WTC11 (cell line): ENCODE measurements around the gene CDK5RAP2. TPM values are rescaled to one million over a fixed set of nuclear protein-coding genes. Genes with fewer than 3 reads are reported as not detected.

ENCODE experiments used
- ATAC-seq: fragments of 200-7000 bp; cut with Tn5 transposase; 2 replicates; pipeline ENCODE4 v1.10.0; 2021; ENCODE audit warnings: mild to moderate bottlenecking, moderate library complexity
- CTCF ChIA-PET: fragments of 300-600 bp; sonication (Branson Sonifier 250); formaldehyde crosslinking; loops from one replicate; lab custom pipeline; 2021; ENCODE audit warnings: antibody characterized with exemption; lab: Charles Lee
- POLR2A ChIA-PET: fragments of 350-600 bp; sonication (Branson Sonifier 250); formaldehyde crosslinking; loops from one replicate; lab custom pipeline; 2021; ENCODE audit warnings: antibody characterized with exemption; lab: Charles Lee
- DNase-seq: peaks from one replicate; pipeline ENCODE4 v3.0.0; 2021; ENCODE audit warnings: low spot score
- H3K27ac Mint-ChIP-seq: 2 replicates; pipeline ENCODE4 v1.8.0; 2021; ENCODE audit warnings: mixed read lengths
- H3K27me3 Mint-ChIP-seq: 2 replicates; pipeline ENCODE4 v1.8.0; 2021; ENCODE audit warnings: low read depth, mild to moderate bottlenecking, moderate library complexity, mixed read lengths
- H3K36me3 Mint-ChIP-seq: 2 replicates; pipeline ENCODE4 v1.8.0; 2021; ENCODE audit warnings: mixed read lengths
- H3K4me1 Mint-ChIP-seq: 2 replicates; pipeline ENCODE4 v1.8.0; 2022; ENCODE audit warnings: mixed read lengths
- H3K4me3 Mint-ChIP-seq: 2 replicates; pipeline ENCODE4 v1.8.0; 2021; ENCODE audit warnings: mild to moderate bottlenecking, moderate library complexity, mixed read lengths
- H3K9me3 Mint-ChIP-seq: 2 replicates; pipeline ENCODE4 v1.8.0; 2021; ENCODE audit warnings: mixed read lengths
- CDX4 ChIP-seq: fragments of 250-450 bp; sonication (Bioruptor Pico); IDR thresholded peaks from 2 replicates; pipeline ENCODE4 v1.9.0; 2021; ENCODE audit warnings: moderate library complexity, mild to moderate bottlenecking, inconsistent platforms, borderline replicate concordance
- CREB1 ChIP-seq: sonication (generic); formaldehyde crosslinking; IDR thresholded peaks from 2 replicates; pipeline ENCODE4 v1.8.0; 2023; ENCODE audit warnings: mild to moderate bottlenecking, missing genetic modification reagents
- CTCF ChIP-seq: fragments of 200-600 bp; IDR thresholded peaks from 2 replicates; pipeline ENCODE4 v1.8.0; 2022; ENCODE audit warnings: antibody characterized with exemption
- E2F1 ChIP-seq: sonication (generic); formaldehyde crosslinking; IDR thresholded peaks from 2 replicates; pipeline ENCODE4 v1.8.0; 2022; ENCODE audit warnings: mild to moderate bottlenecking, missing genetic modification reagents
- ELF4 ChIP-seq: sonication (generic); formaldehyde crosslinking; IDR thresholded peaks from 2 replicates; pipeline ENCODE4 v1.8.1; 2022; ENCODE audit warnings: low read depth, mild to moderate bottlenecking, moderate library complexity, missing genetic modification reagents
- ESRRA ChIP-seq: sonication (generic); formaldehyde crosslinking; IDR thresholded peaks from 2 replicates; pipeline ENCODE4 v1.8.1; 2022; ENCODE audit warnings: mild to moderate bottlenecking, missing genetic modification reagents, borderline replicate concordance
- ETV6 ChIP-seq: sonication (generic); formaldehyde crosslinking; IDR thresholded peaks from 2 replicates; pipeline ENCODE4 v1.8.1; 2022; ENCODE audit warnings: mild to moderate bottlenecking, missing genetic modification reagents
- FOXP1 ChIP-seq: sonication (generic); formaldehyde crosslinking; IDR thresholded peaks from 2 replicates; pipeline ENCODE4 v1.8.0; 2022; ENCODE audit warnings: missing genetic modification reagents, mild to moderate bottlenecking, moderate library complexity, borderline replicate concordance
- GABPB1 ChIP-seq: sonication (generic); formaldehyde crosslinking; IDR thresholded peaks from 2 replicates; pipeline ENCODE4 v1.8.1; 2023; ENCODE audit warnings: mild to moderate bottlenecking, missing genetic modification reagents
- HMGA2 ChIP-seq: fragments of 250-450 bp; sonication (Bioruptor Pico); IDR thresholded peaks from 2 replicates; pipeline ENCODE4 v1.4.0; 2021; ENCODE audit warnings: mild to moderate bottlenecking, moderate library complexity
- JUN ChIP-seq: sonication (generic); formaldehyde crosslinking; IDR thresholded peaks from 2 replicates; pipeline ENCODE4 v1.8.0; 2023; ENCODE audit warnings: mild to moderate bottlenecking, missing genetic modification reagents
- MLX ChIP-seq: sonication (generic); formaldehyde crosslinking; IDR thresholded peaks from 2 replicates; pipeline ENCODE4 v1.8.1; 2023; ENCODE audit warnings: mild to moderate bottlenecking, missing genetic modification reagents, moderate library complexity
- MYBL2 ChIP-seq: sonication (generic); formaldehyde crosslinking; IDR thresholded peaks from 2 replicates; pipeline ENCODE4 v1.8.1; 2023; ENCODE audit warnings: mild to moderate bottlenecking, moderate library complexity, missing genetic modification reagents
- NFATC4 ChIP-seq: fragments of 250-450 bp; sonication (Bioruptor Pico); IDR thresholded peaks from 2 replicates; pipeline ENCODE4 v1.9.0; 2021; ENCODE audit warnings: mild to moderate bottlenecking
- OVOL2 ChIP-seq: fragments of 250-450 bp; sonication (Bioruptor Pico); IDR thresholded peaks from 2 replicates; pipeline ENCODE4 v1.9.0; 2021; ENCODE audit warnings: mild to moderate bottlenecking, borderline replicate concordance
- PRDM15 ChIP-seq: sonication (generic); formaldehyde crosslinking; IDR thresholded peaks from 2 replicates; pipeline ENCODE4 v1.8.0; 2022; ENCODE audit warnings: missing genetic modification reagents
- TP53 ChIP-seq: sonication (generic); formaldehyde crosslinking; IDR thresholded peaks from 2 replicates; pipeline ENCODE4 v1.8.1; 2023; ENCODE audit warnings: mild to moderate bottlenecking, missing genetic modification reagents
- USF2 ChIP-seq: sonication (generic); formaldehyde crosslinking; IDR thresholded peaks from 2 replicates; pipeline ENCODE4 v1.8.1; 2023; ENCODE audit warnings: mild to moderate bottlenecking, missing genetic modification reagents, moderate library complexity
- ZBTB21 ChIP-seq: sonication (generic); formaldehyde crosslinking; IDR thresholded peaks from 2 replicates; pipeline ENCODE4 v1.8.1; 2023; ENCODE audit warnings: mild to moderate bottlenecking, missing genetic modification reagents, borderline replicate concordance
- ZBTB43 ChIP-seq: sonication (generic); formaldehyde crosslinking; IDR thresholded peaks from 2 replicates; pipeline ENCODE4 v1.8.1; 2023; ENCODE audit warnings: mild to moderate bottlenecking, missing genetic modification reagents
- ZNF416 ChIP-seq: fragments of 250-450 bp; sonication (Bioruptor Pico); IDR thresholded peaks from 2 replicates; pipeline ENCODE4 v1.9.0; 2021; ENCODE audit warnings: mild to moderate bottlenecking, inconsistent platforms
- ZNF512 ChIP-seq: sonication (generic); formaldehyde crosslinking; IDR thresholded peaks from 2 replicates; pipeline ENCODE4 v1.8.1; 2022; ENCODE audit warnings: missing genetic modification reagents, borderline replicate concordance
- total RNA-seq: library from RNA; stranded (reverse); gene quantifications from 3 replicates; pipeline ENCODE4 v1.2.3, GENCODE V29; 2021

CDK5RAP2 gene
- total RNA-seq, 1 experiment from 2014 or later: 48.3 TPM

GRCh38 chr9:120378680-120379079, 201.3 kb downstream of the CDK5RAP2 start:
- POLR2A ChIA-PET: no interaction called here
- ATAC-seq (no peak), DNase-seq (no peak)
- CTCF ChIA-PET: interaction anchor here (1.0 to 1.6 kb wide), 2 partner anchors 49 to 99 kb away, joined by 3 to 6 read pairs; no protein-coding TSS in a partner anchor
- Mint-ChIP-seq H3K36me3 (peaks cover 30% of the 10 kb centered on the region), H3K4me1 (peaks cover 19% of the 10 kb centered on the region), H3K9me3 (peaks cover 27% of the 10 kb centered on the region), H3K27me3 (peaks cover 8% of the 10 kb centered on the region), H3K4me3 (no peak overlapping the region), H3K27ac (no peak overlapping the region)
- TF ChIP-seq ZBTB21 (CRISPR knock-in tag) (no peak), MYBL2 (CRISPR knock-in tag) (no peak), ETV6 (CRISPR knock-in tag) (no peak), NFATC4 (no peak), OVOL2 (no peak), ZBTB43 (CRISPR knock-in tag) (no peak), CREB1 (no peak), ELF4 (CRISPR knock-in tag) (no peak)

- Mint-ChIP-seq H3K36me3 (peaks cover 34% of the 10 kb centered on the region), H3K27ac (no peak overlapping the region), H3K4me1 (peaks cover 18% of the 10 kb centered on the region), H3K27me3 (peaks cover 12% of the 10 kb centered on the region), H3K4me3 (no peak overlapping the region), H3K9me3 (peaks cover 30% of the 10 kb centered on the region)
- DNase-seq (no peak), ATAC-seq (no peak)
- ChIA-PET POLR2A (no interaction called here), CTCF (interaction anchor here (1.0 to 1.6 kb wide), 2 partner anchors 48 to 100 kb away, joined by 3 to 6 read pairs; no protein-coding TSS in a partner anchor)
- no peak for TF ChIP-seq FOXP1
- no peak for TF ChIP-seq HMGA2 (CRISPR knock-in tag)
- no peak for TF ChIP-seq ZNF512
- no peak for TF ChIP-seq E2F1 (CRISPR knock-in tag)
- no peak for TF ChIP-seq MLX (CRISPR knock-in tag)
- TF ChIP-seq ESRRA (CRISPR knock-in tag): no peak
- TF ChIP-seq GABPB1: no peak
- no peak for TF ChIP-seq USF2
- TF ChIP-seq ETV6 (CRISPR knock-in tag): no peak
- no peak for TF ChIP-seq ZNF416 (CRISPR knock-in tag)
- no peak for TF ChIP-seq ELF4 (CRISPR knock-in tag)
- no peak for TF ChIP-seq PRDM15 (CRISPR knock-in tag)
- TF ChIP-seq CDX4 (CRISPR knock-in tag): no peak
- no peak for TF ChIP-seq JUN (CRISPR knock-in tag)
- TF ChIP-seq CTCF: no peak
- TF ChIP-seq TP53 (CRISPR knock-in tag): no peak
These were observed 202.5 kb downstream of the CDK5RAP2 start for GRCh38 chr9:120377268-120378159.
